Testis (tissue), 2 donors: ENCODE data around the gene HUNK.

Experiments
- CTCF ChIP-seq, 3 experiments: fragments of 450-650 bp in 2 of 3; fragments of 200-600 bp in 1 of 3; sonication (generic) in 1 of 3; IDR thresholded peaks; one replicate each; pipeline ENCODE4 v1.5.1; 2016 to 2019; ENCODE audit warnings: antibody characterized with exemption in 3 of 3, mild to moderate bottlenecking in 2 of 3, moderate library complexity in 1 of 3
- POLR2A ChIP-seq: fragments of 450-650 bp; IDR thresholded peaks from one replicate; pipeline ENCODE4 v1.6.1; 2017; ENCODE audit warnings: antibody characterized with exemption, mild to moderate bottlenecking, moderate library complexity

GRCh38 chr21:31903896-31904295, 31.1 kb downstream of the HUNK start:
- TF ChIP-seq CTCF (IDR thresholded peaks at IDR 0.05), result no peak
- no peak for TF ChIP-seq POLR2A
